ENCODE measurements around the gene DBNDD2.

The DBNDD2 gene

DNA sequence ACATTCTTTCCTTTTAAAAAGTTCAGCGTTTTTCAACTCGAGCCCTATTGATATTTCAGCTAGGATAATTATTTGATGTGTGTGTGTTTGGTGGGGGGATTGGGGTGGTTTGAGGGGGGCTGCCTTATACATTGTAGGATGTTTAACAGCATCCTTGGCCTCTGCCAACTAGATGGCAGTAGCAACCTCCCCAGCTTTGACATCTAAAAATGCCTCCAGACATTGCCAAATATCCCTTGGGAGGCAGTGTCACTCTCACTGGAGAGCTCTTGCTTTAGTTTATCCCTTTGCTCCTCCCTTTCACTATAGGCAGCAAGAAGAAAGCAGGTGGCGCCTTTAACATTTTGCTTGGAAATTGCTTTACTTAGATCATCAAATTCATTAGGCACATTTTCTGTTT lies 15.4 kb upstream of the DBNDD2 start:
- TF ChIP-seq NFIC (IDR thresholded peaks at IDR 0.05) (no peak), CEBPB (IDR thresholded peaks at IDR 0.05) (no peak), TEAD4 (IDR thresholded peaks at IDR 0.05) (no peak), FOXM1 (IDR thresholded peaks at IDR 0.05; ENCODE audit: borderline replicate concordance, low read depth) (no peak)
- TF ChIP-seq, protein P1, sequence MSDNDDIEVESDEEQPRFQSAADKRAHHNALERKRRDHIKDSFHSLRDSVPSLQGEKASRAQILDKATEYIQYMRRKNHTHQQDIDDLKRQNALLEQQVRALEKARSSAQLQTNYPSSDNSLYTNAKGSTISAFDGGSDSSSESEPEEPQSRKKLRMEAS (IDR thresholded peaks at IDR 0.05), result no peak
- TF ChIP-seq, protein P2, sequence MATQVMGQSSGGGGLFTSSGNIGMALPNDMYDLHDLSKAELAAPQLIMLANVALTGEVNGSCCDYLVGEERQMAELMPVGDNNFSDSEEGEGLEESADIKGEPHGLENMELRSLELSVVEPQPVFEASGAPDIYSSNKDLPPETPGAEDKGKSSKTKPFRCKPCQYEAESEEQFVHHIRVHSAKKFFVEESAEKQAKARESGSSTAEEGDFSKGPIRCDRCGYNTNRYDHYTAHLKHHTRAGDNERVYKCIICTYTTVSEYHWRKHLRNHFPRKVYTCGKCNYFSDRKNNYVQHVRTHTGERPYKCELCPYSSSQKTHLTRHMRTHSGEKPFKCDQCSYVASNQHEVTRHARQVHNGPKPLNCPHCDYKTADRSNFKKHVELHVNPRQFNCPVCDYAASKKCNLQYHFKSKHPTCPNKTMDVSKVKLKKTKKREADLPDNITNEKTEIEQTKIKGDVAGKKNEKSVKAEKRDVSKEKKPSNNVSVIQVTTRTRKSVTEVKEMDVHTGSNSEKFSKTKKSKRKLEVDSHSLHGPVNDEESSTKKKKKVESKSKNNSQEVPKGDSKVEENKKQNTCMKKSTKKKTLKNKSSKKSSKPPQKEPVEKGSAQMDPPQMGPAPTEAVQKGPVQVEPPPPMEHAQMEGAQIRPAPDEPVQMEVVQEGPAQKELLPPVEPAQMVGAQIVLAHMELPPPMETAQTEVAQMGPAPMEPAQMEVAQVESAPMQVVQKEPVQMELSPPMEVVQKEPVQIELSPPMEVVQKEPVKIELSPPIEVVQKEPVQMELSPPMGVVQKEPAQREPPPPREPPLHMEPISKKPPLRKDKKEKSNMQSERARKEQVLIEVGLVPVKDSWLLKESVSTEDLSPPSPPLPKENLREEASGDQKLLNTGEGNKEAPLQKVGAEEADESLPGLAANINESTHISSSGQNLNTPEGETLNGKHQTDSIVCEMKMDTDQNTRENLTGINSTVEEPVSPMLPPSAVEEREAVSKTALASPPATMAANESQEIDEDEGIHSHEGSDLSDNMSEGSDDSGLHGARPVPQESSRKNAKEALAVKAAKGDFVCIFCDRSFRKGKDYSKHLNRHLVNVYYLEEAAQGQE (IDR thresholded peaks at IDR 0.05; ENCODE audit: low read depth), result no peak

DNA sequence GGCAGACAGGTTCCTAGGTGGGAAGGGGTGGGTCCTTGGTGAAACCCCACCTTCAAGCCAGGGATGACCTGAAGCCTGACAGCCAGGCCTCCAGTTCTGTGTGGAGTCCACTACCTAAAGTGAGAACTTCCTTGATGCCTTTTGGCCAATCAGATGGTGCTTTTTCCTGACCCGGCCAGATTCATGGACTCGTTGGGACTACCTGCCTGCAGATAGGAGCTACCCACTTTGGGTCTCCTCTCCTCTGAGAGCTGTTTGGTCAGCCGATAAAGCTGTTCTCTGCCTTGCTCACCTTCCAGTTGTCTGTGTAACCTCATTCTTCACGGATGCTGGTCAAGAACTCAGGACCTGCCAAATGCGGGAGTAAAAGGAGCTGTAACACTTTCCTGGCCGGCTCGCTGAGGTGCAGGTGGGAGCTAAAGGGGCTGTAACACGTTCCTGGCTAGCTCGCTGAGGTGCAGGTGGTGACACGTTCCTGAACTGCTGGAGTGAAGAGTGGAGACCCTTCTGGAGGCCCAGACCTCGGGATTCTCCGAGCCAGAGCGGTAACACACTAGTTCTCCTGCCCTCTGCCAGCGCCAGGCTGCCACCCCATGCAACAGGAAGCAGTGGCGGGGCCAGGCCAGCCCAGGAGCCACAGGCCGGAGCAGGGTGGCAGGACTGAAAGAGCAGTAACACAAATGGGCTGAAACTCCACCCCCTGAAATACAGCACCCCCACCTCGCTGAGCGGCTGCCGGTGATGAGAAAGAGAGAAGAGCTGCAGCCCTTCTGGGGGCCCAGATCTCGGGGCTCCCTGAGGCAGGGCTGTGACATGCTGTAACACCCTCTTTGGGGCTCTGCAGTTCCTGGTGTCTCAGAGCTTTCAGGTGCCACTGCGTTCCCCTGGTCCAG lies 13.6 kb upstream of the DBNDD2 start:
- TF ChIP-seq FOXM1 (IDR thresholded peaks at IDR 0.05; ENCODE audit: borderline replicate concordance, low read depth), result no peak

DNA sequence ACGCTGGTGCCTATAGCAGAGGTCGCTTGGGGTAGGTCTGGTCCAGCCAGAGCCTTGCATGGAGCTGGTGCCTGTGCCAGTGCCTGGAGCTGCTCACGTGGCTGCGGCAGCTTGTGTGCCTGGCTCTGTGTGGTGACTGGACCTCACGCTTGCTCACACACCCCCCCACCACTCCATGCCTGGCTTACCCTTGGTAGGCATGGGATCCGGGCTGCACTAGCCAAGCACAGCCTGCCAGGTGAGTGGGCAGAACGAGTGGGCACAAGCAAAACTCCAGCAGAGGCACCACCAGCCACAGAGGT lies 13.0 kb upstream of the DBNDD2 start:
- TF ChIP-seq FOXM1 (IDR thresholded peaks at IDR 0.05; ENCODE audit: borderline replicate concordance, low read depth) (no peak), NFIC (IDR thresholded peaks at IDR 0.05) (no peak), CREB1 (IDR thresholded peaks at IDR 0.05; ENCODE audit: low read depth) (no peak), YY1 (IDR thresholded peaks at IDR 0.05; ENCODE audit: low read depth) (no peak), TEAD4 (IDR thresholded peaks at IDR 0.05) (no peak), ZBTB7A (IDR thresholded peaks at IDR 0.05; ENCODE audit: low read depth) (no peak), TCF12 (IDR thresholded peaks at IDR 0.05; ENCODE audit: low read depth) (no peak), CEBPB (IDR thresholded peaks at IDR 0.05) (no peak), RAD21 (IDR thresholded peaks at IDR 0.05; ENCODE audit: low read depth) (no peak), TAF1 (IDR thresholded peaks at IDR 0.05; ENCODE audit: low read depth) (no peak), EP300 (IDR thresholded peaks at IDR 0.05; ENCODE audit: borderline replicate concordance) (no peak), EGR1 (IDR thresholded peaks at IDR 0.05) (no peak)
- TF ChIP-seq, protein P1 (IDR thresholded peaks at IDR 0.05), result no peak
- TF ChIP-seq, protein P2 (IDR thresholded peaks at IDR 0.05; ENCODE audit: low read depth), result no peak
- TF ChIP-seq, protein P3, sequence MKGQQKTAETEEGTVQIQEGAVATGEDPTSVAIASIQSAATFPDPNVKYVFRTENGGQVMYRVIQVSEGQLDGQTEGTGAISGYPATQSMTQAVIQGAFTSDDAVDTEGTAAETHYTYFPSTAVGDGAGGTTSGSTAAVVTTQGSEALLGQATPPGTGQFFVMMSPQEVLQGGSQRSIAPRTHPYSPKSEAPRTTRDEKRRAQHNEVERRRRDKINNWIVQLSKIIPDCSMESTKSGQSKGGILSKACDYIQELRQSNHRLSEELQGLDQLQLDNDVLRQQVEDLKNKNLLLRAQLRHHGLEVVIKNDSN (IDR thresholded peaks at IDR 0.05), result no peak

DNA sequence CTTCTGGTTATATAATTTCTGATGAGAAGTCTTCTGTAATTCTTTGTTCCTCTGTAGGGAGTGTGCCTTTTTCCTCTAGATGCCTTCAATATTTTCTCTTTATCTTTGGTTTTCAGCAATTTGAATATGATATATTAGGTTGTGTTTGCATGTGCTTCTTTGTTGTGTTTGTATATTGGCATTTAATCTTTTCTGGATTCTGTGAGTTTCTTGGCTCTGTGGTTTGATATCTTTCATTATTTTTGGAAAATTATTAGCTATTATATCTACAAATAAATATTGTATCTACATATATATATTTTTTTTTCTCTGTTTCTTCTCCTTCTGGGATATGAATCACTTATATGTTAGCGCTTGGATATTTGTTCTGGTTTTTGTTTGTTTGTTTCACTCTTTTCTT lies 9.1 kb upstream of the DBNDD2 start:
- TF ChIP-seq NFIC (IDR thresholded peaks at IDR 0.05) (no peak), FOXM1 (IDR thresholded peaks at IDR 0.05; ENCODE audit: borderline replicate concordance, low read depth) (no peak), CREB1 (IDR thresholded peaks at IDR 0.05; ENCODE audit: low read depth) (no peak)
- TF ChIP-seq, protein P1 (IDR thresholded peaks at IDR 0.05), result no peak
- TF ChIP-seq, protein P3 (IDR thresholded peaks at IDR 0.05), result no peak
- TF ChIP-seq, protein P2 (IDR thresholded peaks at IDR 0.05; ENCODE audit: low read depth), result no peak
